ENCODE measurements around the gene IRAK1. TPM values are rescaled to one million over a fixed set of nuclear protein-coding genes. Genes with fewer than 3 reads are reported as not detected.

IRAK1 gene
- total RNA-seq, 1 donor from 2014 or later, result 69.1 TPM

DNA sequence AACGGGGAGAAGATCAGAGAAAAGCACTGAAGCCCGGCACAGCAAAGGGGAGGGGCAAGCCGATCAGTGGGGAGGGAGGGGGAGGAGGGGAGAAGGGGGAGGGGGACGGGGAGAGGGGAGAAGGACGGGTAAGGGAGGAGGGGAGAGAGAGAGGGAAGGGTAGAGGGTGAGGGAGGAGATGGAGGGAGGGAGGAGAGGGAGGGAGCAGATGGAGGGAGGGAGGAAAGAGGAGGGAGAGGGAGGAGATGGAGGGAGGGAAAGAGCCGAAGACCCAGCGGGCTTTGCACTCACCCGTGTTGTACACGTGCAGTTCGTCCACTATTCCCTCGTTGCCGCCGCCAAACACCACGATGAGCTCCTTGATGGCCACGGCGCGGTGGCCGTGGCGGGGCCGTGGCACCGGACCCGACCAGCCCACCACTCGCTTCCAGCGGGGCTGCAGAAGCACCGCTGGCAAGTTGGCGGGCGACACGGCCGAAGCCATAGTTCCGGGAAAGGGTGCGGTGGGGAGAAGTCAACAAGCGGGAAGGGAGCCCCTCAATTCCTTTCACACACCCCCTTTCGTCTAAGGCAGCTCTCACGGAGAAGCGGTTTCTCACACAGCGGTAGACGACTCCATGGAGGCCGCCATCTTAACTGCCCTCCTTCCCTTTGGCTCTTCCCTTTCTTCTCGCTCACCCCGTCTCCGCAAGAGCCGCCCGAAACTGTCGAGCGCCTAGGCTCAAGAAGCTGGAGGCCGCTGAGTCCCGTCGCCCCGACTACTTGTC lies 49.2 kb downstream of the IRAK1 start:
- H3K4me3 Mint-ChIP-seq, result peak overlapping the region; percentile 100
- H3K27ac Mint-ChIP-seq, result peak overlapping the region; percentile 100
- no peaks in the 10 kb centered on the region for H3K27me3 Mint-ChIP-seq (ENCODE audit: low read depth)
- DNase-seq (ENCODE audit: low spot score in 2 of 2, unreplicated experiment in 2 of 2), result peak in 1 of 2 experiments; percentile 54
- peaks cover 60% of the 10 kb centered on the region for H3K4me1 Mint-ChIP-seq
- H3K9me3 Mint-ChIP-seq, result no peaks in the 10 kb centered on the region
- no peaks in the 10 kb centered on the region for H3K36me3 Mint-ChIP-seq
- TF ChIP-seq, protein P1, sequence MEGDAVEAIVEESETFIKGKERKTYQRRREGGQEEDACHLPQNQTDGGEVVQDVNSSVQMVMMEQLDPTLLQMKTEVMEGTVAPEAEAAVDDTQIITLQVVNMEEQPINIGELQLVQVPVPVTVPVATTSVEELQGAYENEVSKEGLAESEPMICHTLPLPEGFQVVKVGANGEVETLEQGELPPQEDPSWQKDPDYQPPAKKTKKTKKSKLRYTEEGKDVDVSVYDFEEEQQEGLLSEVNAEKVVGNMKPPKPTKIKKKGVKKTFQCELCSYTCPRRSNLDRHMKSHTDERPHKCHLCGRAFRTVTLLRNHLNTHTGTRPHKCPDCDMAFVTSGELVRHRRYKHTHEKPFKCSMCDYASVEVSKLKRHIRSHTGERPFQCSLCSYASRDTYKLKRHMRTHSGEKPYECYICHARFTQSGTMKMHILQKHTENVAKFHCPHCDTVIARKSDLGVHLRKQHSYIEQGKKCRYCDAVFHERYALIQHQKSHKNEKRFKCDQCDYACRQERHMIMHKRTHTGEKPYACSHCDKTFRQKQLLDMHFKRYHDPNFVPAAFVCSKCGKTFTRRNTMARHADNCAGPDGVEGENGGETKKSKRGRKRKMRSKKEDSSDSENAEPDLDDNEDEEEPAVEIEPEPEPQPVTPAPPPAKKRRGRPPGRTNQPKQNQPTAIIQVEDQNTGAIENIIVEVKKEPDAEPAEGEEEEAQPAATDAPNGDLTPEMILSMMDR (IDR thresholded peaks at IDR 0.05; ENCODE audit: unreplicated experiment), result no peak

- no peaks in the 10 kb centered on the region for H3K27me3 Mint-ChIP-seq (ENCODE audit: low read depth)
- TF ChIP-seq, protein P1 (IDR thresholded peaks at IDR 0.05; ENCODE audit: unreplicated experiment), result no peak
- H3K27ac Mint-ChIP-seq, result peak overlapping the region; percentile 96
- H3K9me3 Mint-ChIP-seq, result no peaks in the 10 kb centered on the region
- peak in 1 of 2 experiments; percentile 61 for DNase-seq (ENCODE audit: low spot score in 2 of 2, unreplicated experiment in 2 of 2)
- H3K4me1 Mint-ChIP-seq, result peaks cover 58% of the 10 kb centered on the region
- no peaks in the 10 kb centered on the region for H3K36me3 Mint-ChIP-seq
- peak overlapping the region; percentile 100 for H3K4me3 Mint-ChIP-seq
Measured at GRCh38 chrX:153969904-153970356, 49.8 kb downstream of the IRAK1 start.

DNA sequence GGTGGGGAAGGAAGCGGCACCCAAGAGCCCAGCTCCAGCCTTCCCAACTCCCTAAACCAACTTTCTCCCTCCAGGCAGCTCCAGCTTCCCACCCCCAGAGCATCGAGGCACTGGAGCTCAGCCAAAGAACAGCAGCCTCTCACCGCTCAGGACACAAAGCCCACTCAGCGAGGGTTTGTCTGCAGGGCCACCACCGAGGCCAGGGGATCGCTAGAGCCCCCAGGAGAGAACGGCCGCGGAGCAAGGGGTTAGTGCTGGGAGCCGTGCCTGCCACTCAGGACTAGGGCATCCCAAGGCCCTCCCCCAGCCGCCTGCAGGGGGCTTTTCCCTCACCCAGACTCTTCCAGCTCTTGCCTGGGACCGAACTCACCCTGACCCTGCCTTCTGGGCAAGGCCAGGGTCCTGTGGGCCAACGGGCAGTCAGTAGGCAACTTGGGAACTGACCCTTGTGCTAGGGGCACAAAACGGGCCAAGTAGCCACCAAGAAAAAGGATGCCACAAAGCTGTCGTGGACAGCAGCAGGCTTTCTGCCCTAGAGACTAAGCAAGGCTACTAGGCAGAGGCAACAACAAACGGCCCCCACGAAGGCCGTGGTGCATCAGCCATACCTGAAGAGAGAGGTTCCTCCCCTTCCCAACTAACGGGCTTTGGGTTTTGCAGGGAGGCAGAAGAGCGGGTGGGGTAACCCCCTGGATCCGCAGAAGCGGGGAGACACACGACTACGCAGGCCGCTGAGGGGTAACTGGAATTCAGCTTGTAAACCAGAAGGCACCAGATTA lies 50.4 kb downstream of the IRAK1 start:
- Mint-ChIP-seq H3K4me1 (peaks cover 52% of the 10 kb centered on the region), H3K9me3 (no peaks in the 10 kb centered on the region), H3K36me3 (no peaks in the 10 kb centered on the region), H3K4me3 (peak overlapping the region; percentile 100), H3K27me3 (ENCODE audit: low read depth) (no peaks in the 10 kb centered on the region), H3K27ac (peak overlapping the region; percentile 96)
- no peak for DNase-seq (ENCODE audit: low spot score in 2 of 2, unreplicated experiment in 2 of 2)
- TF ChIP-seq, protein P1 (IDR thresholded peaks at IDR 0.05; ENCODE audit: unreplicated experiment), result peak; percentile 22

GRCh38 chrX:153968754-153969124 lies 51.0 kb downstream of the IRAK1 start:
- H3K36me3 Mint-ChIP-seq, result no peaks in the 10 kb centered on the region
- peak overlapping the region; percentile 96 for H3K27ac Mint-ChIP-seq

DNA sequence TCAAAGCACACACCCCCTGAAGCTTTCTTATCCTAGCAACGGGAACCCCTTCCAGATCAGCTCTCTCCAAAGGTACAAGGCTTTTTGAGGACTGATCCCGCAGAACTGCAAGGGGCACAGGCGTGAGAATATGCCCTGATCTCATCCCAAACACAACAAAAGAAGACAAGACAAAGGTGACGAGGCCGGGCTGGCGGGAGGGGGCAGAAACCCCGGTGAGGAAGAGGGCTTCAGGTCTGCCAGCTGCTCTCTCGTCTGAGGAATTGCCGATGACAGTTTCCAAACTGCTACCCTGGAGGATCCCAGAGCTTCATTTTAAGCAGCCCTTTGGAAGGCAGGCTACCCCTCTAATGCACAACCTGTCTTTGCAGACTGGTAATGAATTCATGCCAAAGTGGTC lies 51.4 kb downstream of the IRAK1 start:
- no peaks in the 10 kb centered on the region for H3K27me3 Mint-ChIP-seq (ENCODE audit: low read depth)
- H3K36me3 Mint-ChIP-seq, result no peaks in the 10 kb centered on the region
- TF ChIP-seq, protein P1 (IDR thresholded peaks at IDR 0.05; ENCODE audit: unreplicated experiment), result no peak
- H3K4me1 Mint-ChIP-seq, result peaks cover 41% of the 10 kb centered on the region
- no peaks in the 10 kb centered on the region for H3K9me3 Mint-ChIP-seq
- H3K27ac Mint-ChIP-seq, result peak overlapping the region; percentile 74
- peak overlapping the region; percentile 100 for H3K4me3 Mint-ChIP-seq
- no peak for DNase-seq (ENCODE audit: low spot score in 2 of 2, unreplicated experiment in 2 of 2)

More at GRCh38 chrX:153968754-153969124, 51.0 kb downstream of the IRAK1 start:
- TF ChIP-seq, protein P1 (IDR thresholded peaks at IDR 0.05; ENCODE audit: unreplicated experiment), result no peak
- peaks cover 46% of the 10 kb centered on the region for H3K4me1 Mint-ChIP-seq
- peak overlapping the region; percentile 100 for H3K4me3 Mint-ChIP-seq
- no peak for DNase-seq (ENCODE audit: low spot score in 2 of 2, unreplicated experiment in 2 of 2)
- no peaks in the 10 kb centered on the region for H3K9me3 Mint-ChIP-seq
- H3K27me3 Mint-ChIP-seq (ENCODE audit: low read depth), result no peaks in the 10 kb centered on the region
